ENCODE data around the gene PARD3. TPM values are rescaled to one million over a fixed set of nuclear protein-coding genes. Genes with fewer than 3 reads are reported as not detected.

Gene PARD3
- total RNA-seq, 6 donors from 2014 or later: 30.6 to 108 (median 50.6) TPM

- no peak overlapping the region for H3K4me3 ChIP-seq
- H3K27me3 ChIP-seq: no peaks in the 10 kb centered on the region
- ATAC-seq (ENCODE audit: low FRiP score in 2 of 2) (no peak), DNase-seq (no peak)
- TF ChIP-seq EP300 (IDR thresholded peaks at IDR 0.05) (no peak), POLR2AphosphoS5 (IDR thresholded peaks at IDR 0.05) (no peak), POLR2A (IDR thresholded peaks at IDR 0.05) (no peak)
- TF ChIP-seq, protein P1, sequence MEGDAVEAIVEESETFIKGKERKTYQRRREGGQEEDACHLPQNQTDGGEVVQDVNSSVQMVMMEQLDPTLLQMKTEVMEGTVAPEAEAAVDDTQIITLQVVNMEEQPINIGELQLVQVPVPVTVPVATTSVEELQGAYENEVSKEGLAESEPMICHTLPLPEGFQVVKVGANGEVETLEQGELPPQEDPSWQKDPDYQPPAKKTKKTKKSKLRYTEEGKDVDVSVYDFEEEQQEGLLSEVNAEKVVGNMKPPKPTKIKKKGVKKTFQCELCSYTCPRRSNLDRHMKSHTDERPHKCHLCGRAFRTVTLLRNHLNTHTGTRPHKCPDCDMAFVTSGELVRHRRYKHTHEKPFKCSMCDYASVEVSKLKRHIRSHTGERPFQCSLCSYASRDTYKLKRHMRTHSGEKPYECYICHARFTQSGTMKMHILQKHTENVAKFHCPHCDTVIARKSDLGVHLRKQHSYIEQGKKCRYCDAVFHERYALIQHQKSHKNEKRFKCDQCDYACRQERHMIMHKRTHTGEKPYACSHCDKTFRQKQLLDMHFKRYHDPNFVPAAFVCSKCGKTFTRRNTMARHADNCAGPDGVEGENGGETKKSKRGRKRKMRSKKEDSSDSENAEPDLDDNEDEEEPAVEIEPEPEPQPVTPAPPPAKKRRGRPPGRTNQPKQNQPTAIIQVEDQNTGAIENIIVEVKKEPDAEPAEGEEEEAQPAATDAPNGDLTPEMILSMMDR (IDR thresholded peaks at IDR 0.05): no peak
- H3K27ac ChIP-seq: no peak overlapping the region
- H3K4me1 ChIP-seq: no peaks in the 10 kb centered on the region
- no peaks in the 10 kb centered on the region for H3K9me3 ChIP-seq
- WGBS, 2 donors: 75 to 77% methylated on average over 4 of the region's 4 CpGs
- no peaks in the 10 kb centered on the region for H3K36me3 ChIP-seq
Observed at GRCh38 chr10:34606890-34607289, 208.2 kb downstream of the PARD3 start.

GRCh38 chr10:34602478-34602877, 212.6 kb downstream of the PARD3 start:
- TF ChIP-seq POLR2A (IDR thresholded peaks at IDR 0.05) (no peak), EP300 (IDR thresholded peaks at IDR 0.05) (no peak), POLR2AphosphoS5 (IDR thresholded peaks at IDR 0.05) (no peak)
- TF ChIP-seq, protein P1 (IDR thresholded peaks at IDR 0.05): no peak

GRCh38 chr10:34601691-34602090, 213.4 kb downstream of the PARD3 start:
- H3K36me3 ChIP-seq: no peaks in the 10 kb centered on the region
- no peak overlapping the region for H3K4me3 ChIP-seq
- no peaks in the 10 kb centered on the region for H3K27me3 ChIP-seq
- H3K27ac ChIP-seq: no peak overlapping the region
- DNase-seq (no peak), ATAC-seq (ENCODE audit: low FRiP score in 2 of 2) (no peak)
- H3K4me1 ChIP-seq: no peaks in the 10 kb centered on the region
- H3K9me3 ChIP-seq: no peaks in the 10 kb centered on the region
- TF ChIP-seq, protein P1 (IDR thresholded peaks at IDR 0.05): no peak
- TF ChIP-seq POLR2AphosphoS5 (IDR thresholded peaks at IDR 0.05): no peak
- TF ChIP-seq EP300 (IDR thresholded peaks at IDR 0.05): no peak
- TF ChIP-seq POLR2A (IDR thresholded peaks at IDR 0.05): no peak
- WGBS, 2 donors: 92 to 95% methylated on average over 4 of the region's 4 CpGs

More at GRCh38 chr10:34602478-34602877, 212.6 kb downstream of the PARD3 start:
- H3K4me1 ChIP-seq: no peaks in the 10 kb centered on the region
- DNase-seq: no peak
- ATAC-seq (ENCODE audit: low FRiP score in 2 of 2): no peak
- no peaks in the 10 kb centered on the region for H3K9me3 ChIP-seq
- WGBS, 2 donors: 97 to 100% methylated on average over 4 of the region's 4 CpGs
- no peak overlapping the region for H3K4me3 ChIP-seq
- H3K36me3 ChIP-seq: no peaks in the 10 kb centered on the region
- no peak overlapping the region for H3K27ac ChIP-seq
- no peaks in the 10 kb centered on the region for H3K27me3 ChIP-seq

DNA sequence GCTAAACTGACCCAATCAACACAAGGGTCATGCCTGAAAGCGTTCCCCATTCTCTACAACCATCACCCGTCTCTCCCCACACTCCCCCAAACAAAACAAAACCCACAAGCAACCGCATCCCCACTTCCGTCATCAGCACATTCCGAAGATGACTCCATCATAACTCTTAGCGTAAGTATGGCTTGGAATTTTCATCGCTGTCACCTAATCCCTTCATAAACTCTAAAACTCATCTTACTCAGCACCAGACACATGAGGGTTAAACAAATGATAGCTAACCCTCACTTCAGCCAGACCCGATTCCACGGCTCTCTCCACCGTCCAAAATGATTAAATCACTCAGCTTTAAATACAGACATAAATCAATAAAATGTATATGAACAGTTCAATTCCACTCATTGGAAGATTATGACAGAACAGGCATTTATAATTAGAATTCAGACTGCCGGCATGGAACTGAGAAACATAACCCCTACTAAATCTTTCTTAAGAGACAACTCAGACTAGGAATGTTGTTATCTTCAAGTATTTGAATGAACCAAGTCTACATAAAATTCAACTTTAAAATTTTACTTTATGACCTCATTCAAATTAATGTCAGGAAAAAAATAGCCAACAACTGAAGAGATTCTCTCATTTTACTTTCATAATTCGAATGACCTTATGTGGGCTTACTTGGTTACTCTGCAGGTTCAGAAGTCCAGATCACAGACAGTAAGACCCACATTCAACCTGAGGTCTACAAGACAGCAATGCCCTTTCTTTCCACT, 215.9 kb downstream of the PARD3 start:
- 82 to 90% methylated on average over 12 of the region's 12 CpGs for WGBS, 2 donors
- no peaks in the 10 kb centered on the region for H3K9me3 ChIP-seq
- H3K36me3 ChIP-seq: no peaks in the 10 kb centered on the region
- ATAC-seq (ENCODE audit: low FRiP score in 2 of 2): no peak
- no peaks in the 10 kb centered on the region for H3K27me3 ChIP-seq
- H3K4me3 ChIP-seq: no peak overlapping the region
- DNase-seq: no peak
- TF ChIP-seq EP300 (IDR thresholded peaks at IDR 0.05): no peak
- TF ChIP-seq, protein P1 (IDR thresholded peaks at IDR 0.05): no peak
- no peak for TF ChIP-seq POLR2AphosphoS5 (IDR thresholded peaks at IDR 0.05)
- TF ChIP-seq POLR2A (IDR thresholded peaks at IDR 0.05): no peak
- H3K27ac ChIP-seq: no peak overlapping the region
- H3K4me1 ChIP-seq: no peaks in the 10 kb centered on the region

DNA sequence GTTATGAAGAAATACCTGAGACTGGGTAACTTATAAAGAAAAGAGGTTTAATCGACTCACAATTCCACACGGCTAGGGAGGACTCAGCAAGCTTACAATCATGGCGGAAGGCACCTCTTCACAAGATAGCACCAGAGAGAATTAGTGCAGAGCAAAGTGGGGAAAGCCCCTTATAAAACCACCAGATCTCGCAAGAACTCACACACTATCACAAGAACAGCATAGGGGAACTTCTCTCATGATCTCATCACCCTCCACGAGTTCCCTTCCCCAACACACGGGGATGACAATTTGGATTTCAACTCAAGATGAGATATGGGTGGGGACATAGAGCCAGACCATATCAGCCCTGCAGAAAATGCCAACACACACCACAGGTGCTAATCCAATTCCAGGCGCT, 218.7 kb downstream of the PARD3 start:
- 93 to 97% methylated on average over 7 of the region's 7 CpGs for WGBS, 2 donors

More for the DNA sequence above, 218.7 kb downstream of the PARD3 start:
- ATAC-seq (ENCODE audit: low FRiP score in 2 of 2) (no peak), DNase-seq (no peak)
- H3K9me3 ChIP-seq: no peaks in the 10 kb centered on the region
- H3K4me3 ChIP-seq: no peak overlapping the region
- TF ChIP-seq, protein P1 (IDR thresholded peaks at IDR 0.05): no peak
- TF ChIP-seq EP300 (IDR thresholded peaks at IDR 0.05) (no peak), POLR2AphosphoS5 (IDR thresholded peaks at IDR 0.05) (no peak), POLR2A (IDR thresholded peaks at IDR 0.05) (no peak)
- no peaks in the 10 kb centered on the region for H3K27me3 ChIP-seq
- H3K36me3 ChIP-seq: no peaks in the 10 kb centered on the region
- no peak overlapping the region for H3K27ac ChIP-seq
- H3K4me1 ChIP-seq: no peaks in the 10 kb centered on the region
